Measurements from ENCODE around the gene TNFAIP8L3. TPM values are rescaled to one million over a fixed set of nuclear protein-coding genes. Genes with fewer than 3 reads are reported as not detected.

TNFAIP8L3 gene
- total RNA-seq, 4 donors from 2014 or later, result 3.7 to 13.1 (median 8.1) TPM

GRCh38 chr15:51132384-51133139, 37.9 kb upstream of the TNFAIP8L3 start:
- Histone ChIP-seq H3K4me1 (peaks cover 0 to 8% (median 0%) of the 10 kb centered on the region in 3 donors), H3K4me3 (no peak overlapping the region), H3K36me3 (no peaks in the 10 kb centered on the region), H3K9me3 (no peaks in the 10 kb centered on the region), H3K27ac (peak overlapping the region in 3 of 4 donors; percentile 26 to 70 (median 54)), H3K27me3 (no peaks in the 10 kb centered on the region)
- intact Hi-C loops (cut with DNase I), result no loop called here
- 67% methylated on average over 6 of the region's 6 CpGs for whole genome bisulfite sequencing, 2 donors
- DNase-seq, result no peak
- peak; percentile 33 to 76 (median 58) for TF ChIP-seq CTCF (IDR thresholded peaks at IDR 0.05)
- no peak for TF ChIP-seq POLR2A (IDR thresholded peaks at IDR 0.05)

- Histone ChIP-seq H3K4me3 (no peak overlapping the region), H3K27me3 (no peaks in the 10 kb centered on the region), H3K36me3 (no peaks in the 10 kb centered on the region), H3K9me3 (no peaks in the 10 kb centered on the region), H3K27ac (peak overlapping the region in 2 of 4 donors; percentile 26 to 54), H3K4me1 (peaks cover 0 to 8% (median 0%) of the 10 kb centered on the region in 3 donors)
- no peak for DNase-seq
- WGBS, 2 donors, result 63 to 83% methylated on average over 2 to 3 of the region's 4 CpGs
- no peak for TF ChIP-seq POLR2A (IDR thresholded peaks at IDR 0.05)
- no peak for TF ChIP-seq CTCF (IDR thresholded peaks at IDR 0.05)
- intact Hi-C loops (cut with DNase I), result no loop called here
Measured at GRCh38 chr15:51131596-51132290, 37.0 kb upstream of the TNFAIP8L3 start.

GRCh38 chr15:51130344-51130743, 35.6 kb upstream of the TNFAIP8L3 start:
- Histone ChIP-seq H3K36me3 (no peaks in the 10 kb centered on the region), H3K4me3 (no peak overlapping the region), H3K4me1 (peaks cover 0 to 8% (median 0%) of the 10 kb centered on the region in 3 donors), H3K27me3 (no peaks in the 10 kb centered on the region), H3K9me3 (no peaks in the 10 kb centered on the region), H3K27ac (no peak overlapping the region)
- intact Hi-C loops (cut with DNase I), result no loop called here
- TF ChIP-seq CTCF (IDR thresholded peaks at IDR 0.05) (no peak), POLR2A (IDR thresholded peaks at IDR 0.05) (no peak)
- DNase-seq, result no peak
- 82 to 100% methylated on average over 1 of the region's 1 CpG for WGBS, 2 donors

GRCh38 chr15:51129535-51130188, 35.0 kb upstream of the TNFAIP8L3 start:
- no peaks in the 10 kb centered on the region for H3K9me3 ChIP-seq
- WGBS, 2 donors, result 57 to 77% methylated on average over 4 of the region's 5 CpGs
- no peaks in the 10 kb centered on the region for H3K27me3 ChIP-seq
- no peaks in the 10 kb centered on the region for H3K36me3 ChIP-seq
- H3K4me3 ChIP-seq, result no peak overlapping the region
- TF ChIP-seq POLR2A (IDR thresholded peaks at IDR 0.05) (no peak), CTCF (IDR thresholded peaks at IDR 0.05) (no peak)
- DNase-seq, result no peak
- H3K4me1 ChIP-seq, result peaks cover 0 to 8% (median 0%) of the 10 kb centered on the region in 3 donors
- intact Hi-C loops (cut with DNase I), result no loop called here
- H3K27ac ChIP-seq, result no peak overlapping the region

- intact Hi-C loops (cut with DNase I), result no loop called here
- DNase-seq, result no peak
- 72 to 80% methylated on average over 2 of the region's 2 CpGs for WGBS, 2 donors
- Histone ChIP-seq H3K27me3 (no peaks in the 10 kb centered on the region), H3K27ac (no peak overlapping the region), H3K9me3 (no peaks in the 10 kb centered on the region), H3K4me1 (peaks cover 0 to 8% (median 0%) of the 10 kb centered on the region in 3 donors), H3K36me3 (no peaks in the 10 kb centered on the region), H3K4me3 (no peak overlapping the region)
- no peak for TF ChIP-seq POLR2A (IDR thresholded peaks at IDR 0.05)
- no peak for TF ChIP-seq CTCF (IDR thresholded peaks at IDR 0.05)
Measured at GRCh38 chr15:51128701-51129100, 34.0 kb upstream of the TNFAIP8L3 start.
